ENCODE results near the gene PAK6.
A peak's percentile ranks its signal among the peaks of the same experiment; 100 is the strongest.

PAK6 gene

DNA sequence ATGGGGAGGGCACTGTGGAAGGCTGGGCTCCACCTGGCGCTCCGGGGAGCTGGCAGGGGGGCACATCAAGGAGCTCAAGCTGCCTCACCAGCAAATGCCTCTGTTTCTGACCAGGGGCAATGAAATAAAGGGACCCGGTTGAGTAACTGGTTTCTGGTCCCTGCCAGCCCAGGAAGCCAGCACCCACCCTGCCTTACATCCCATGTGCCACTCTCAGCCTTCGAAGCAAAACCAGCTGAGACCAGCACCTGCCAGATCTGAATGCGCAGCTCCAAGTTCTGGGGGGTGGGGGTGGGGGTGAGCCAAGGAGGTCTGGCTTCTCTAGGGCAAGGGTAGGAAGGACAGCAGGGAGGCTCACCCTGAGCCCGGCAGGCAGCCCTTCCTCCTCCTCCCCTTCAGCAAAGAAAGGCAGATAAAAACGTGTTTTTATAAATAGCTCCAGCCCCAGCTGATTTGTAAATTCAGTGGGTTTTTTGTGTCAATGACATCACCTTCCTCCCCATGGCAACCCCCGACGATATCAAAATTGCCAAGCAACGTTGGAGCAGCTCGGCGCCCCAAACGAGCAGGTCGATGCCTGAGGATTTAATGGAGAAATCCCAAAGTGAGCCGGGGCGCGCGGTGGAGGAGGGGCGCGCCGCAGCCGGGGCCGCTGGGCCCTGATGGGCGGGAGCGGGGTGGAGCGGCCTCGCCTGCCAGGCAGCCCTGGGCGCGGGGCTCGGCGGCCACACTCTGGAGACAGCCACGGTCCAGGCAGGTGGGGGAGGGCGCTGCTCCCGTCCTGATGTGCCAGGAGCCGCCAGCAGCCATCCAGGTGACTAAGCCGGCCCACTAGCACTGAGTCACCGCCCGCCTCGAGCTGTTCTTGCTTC lies at the start of gene PAK6:
TSS of gene PAK6 (plus strand) at position 532 of the 872 bp plus-strand sequence. CDS start 25,723 bp downstream, outside the sequence.
- DNase-seq = no peak

DNA sequence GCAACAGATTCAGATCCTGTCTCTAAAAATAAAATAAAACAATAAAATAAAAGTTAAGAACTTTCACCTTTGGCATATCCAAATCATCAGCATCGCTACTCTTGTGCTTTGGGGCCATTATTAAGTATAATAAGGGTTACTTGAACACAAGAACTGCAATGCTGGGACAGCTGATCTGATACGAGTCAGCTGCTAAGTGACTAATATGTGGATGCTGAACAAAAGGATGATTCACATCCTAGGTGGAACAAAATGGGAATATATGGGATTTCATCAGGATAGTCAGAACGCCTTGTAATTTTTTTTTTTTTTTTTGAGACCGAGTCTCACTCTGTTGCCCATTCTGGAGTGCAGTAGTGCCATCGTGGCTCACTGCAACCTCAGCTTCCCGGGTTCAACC lies 48.3 kb upstream of the PAK6 start:
- no peak for DNase-seq

DNA sequence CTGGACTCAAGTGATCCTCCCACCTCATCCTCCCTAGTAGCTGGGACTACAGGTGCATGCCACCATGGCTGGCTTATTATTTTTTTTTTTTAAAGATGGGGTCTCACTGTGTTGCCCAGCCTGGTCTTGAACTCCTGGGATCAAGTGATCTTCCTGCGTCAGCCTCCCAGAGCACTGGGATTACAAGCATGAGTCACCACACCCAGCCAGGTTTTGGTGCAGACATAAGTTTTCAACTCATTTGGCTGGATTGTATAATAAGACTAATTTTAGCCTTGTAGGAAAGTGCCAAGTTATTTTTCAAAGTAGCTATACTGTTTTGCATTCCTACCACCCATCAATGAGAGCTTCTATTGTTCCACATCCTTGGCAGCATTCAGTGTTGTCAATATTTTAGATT lies 45.9 kb upstream of the PAK6 start:
- DNase-seq = no peak

DNA sequence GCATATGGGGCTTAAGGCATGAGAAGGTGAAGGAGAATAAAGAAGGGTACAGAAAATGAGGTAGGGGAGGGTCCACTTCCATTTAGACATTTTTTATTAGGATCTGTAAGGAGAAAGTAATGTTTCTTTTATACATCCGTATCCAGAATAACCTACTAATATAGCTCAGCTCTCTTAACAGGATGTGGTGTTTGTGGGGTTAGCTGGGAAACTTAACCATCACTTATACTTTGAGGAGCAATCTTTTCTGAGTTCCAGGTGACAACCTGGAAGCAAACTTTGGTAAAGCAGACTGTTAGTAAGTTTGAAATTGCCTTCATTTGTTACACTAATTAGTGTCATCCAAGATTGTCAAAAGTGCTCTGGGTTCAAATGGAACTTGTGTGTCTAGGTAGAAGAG lies 41.4 kb upstream of the PAK6 start:
- no peak for DNase-seq

DNA sequence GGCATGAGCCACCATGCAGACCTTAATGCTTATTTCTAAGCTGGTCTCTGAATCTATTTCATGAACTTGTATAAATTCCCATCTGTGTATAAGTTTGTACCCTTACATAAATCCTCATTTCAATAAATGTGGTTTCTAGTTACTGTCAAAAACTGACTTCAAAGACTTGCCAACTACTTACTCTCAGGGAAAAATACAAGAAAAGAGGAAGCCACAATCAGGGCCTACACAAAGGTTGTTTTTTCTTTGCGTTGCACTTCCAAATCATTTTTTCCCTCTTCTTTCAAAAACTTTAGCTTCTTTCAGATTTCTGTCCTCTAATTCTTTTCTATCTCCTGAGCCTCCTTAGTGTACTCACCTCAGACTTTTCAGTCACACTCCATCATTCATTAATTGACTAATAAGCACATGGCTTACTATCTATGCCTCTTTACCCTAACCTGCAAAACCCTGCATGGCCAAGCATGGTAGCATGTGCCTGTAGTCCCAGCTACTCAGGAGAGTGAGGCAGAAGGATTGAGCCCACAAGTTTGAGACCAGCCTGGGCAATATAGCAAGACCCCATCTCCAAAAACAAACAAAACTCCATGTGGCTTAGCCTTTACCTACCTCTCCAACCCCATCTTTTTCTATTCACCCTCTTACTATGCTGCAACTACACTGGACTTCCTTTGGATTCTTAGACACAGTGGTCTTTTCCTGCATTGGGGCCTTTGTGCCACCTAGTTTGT lies 40.3 kb upstream of the PAK6 start:
- no peak for DNase-seq

DNA sequence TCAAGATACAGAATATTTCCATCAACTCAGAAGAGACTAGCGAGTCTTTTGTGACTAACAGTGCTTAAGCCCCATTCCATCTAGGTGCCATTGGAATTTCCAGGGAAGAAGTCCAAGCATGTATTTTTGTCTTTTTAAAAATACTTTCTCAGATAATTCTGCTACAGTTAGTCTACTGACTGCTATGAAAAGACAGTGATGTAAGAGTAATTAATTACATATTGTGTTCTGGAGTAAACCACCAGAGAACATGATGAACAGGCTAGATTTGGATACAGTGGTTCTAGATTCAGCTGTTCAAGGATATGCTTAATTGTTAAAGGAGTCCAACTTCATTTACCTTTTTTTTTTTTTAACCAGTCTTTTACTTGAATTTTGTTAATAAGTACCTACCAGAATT lies 34.8 kb upstream of the PAK6 start:
- DNase-seq = no peak

DNA sequence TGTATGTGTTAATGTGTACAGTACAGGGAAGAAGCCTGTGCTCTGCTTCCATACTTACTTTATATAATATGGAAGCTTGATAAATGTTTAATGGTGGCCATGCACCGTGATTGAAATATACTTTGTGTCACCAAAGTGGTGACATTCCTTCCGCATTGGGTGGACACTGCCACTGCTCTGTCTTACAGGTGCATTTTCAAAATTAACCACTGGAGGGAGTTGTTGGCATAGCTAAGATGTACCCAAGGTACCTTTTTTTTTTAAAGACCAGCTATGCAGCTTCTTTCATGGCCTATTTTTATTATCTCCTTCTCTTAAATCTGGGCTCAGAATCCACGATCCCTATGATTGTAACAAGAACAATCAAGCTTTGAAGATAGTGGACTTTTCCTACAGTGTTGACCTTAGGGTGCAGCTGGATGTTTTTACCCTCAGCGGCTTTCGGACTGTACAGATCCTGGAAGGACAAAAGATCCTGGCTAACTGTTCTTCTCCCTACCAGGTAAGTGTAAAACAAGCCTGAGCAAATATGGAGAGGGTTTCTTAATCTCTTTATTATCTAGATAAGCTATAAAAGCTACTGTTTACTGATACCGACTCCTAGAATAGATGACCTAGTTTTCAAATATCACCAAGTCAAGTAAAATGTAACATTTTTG lies 21.6 kb upstream of the PAK6 start:
- peak; percentile 53 for DNase-seq

DNA sequence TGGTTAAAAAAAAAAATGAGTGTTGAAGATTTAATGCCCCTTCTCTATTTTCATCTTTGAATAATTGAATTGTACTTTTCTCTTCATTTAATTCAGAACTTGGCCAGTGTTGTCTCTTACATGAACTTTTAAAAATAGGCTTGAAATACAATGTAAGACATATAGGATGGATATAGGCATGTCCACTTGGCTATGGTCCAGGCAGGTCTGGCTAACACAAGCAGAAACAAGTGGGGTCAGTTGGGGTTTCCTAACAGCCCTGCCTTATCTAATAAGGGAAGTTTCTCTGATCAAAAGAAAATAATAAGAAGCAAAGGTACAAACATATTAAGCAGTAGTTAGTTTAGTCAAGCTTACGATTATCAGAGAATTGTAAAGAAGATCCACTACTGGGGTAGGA lies 19.1 kb upstream of the PAK6 start:
- no peak for DNase-seq

DNA sequence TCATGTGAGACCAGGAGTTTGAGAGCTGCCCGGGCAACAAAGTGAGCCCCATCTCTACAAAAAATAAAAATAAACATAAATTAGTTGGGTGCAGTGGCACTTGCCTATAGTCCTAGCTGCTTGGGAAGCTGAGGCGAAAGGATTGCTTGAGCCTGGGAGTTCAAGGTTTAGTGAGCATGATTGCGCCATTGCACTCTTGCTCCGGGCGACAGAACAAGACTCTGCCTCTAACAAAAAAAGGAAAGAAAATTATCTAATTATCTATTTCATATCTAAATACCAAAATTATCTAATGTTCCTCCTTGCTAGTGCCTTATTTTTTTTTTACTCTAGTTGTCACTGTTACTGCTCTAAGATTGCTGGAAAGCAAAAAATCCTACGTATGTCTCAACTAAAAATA lies 16.7 kb upstream of the PAK6 start:
- no peak for DNase-seq

DNA sequence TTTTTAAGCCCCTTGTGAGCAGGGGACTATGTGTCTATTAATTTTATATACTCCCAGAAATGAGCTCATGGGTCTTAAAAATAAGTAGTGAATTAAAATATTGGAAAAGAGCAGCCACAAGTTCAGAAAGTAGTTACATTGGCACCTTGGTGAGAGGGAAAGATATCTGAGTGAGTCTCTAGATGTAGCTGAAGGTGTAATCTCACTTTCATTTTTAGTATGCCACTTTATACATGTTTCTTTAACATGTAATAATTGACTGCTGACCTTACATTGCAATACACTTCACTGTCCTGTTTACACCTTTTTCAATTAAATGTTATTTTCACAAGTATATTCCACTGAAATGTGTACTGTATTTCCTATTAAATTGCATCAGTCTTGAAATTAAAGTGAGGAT lies 12.1 kb upstream of the PAK6 start:
- DNase-seq = no peak

DNA sequence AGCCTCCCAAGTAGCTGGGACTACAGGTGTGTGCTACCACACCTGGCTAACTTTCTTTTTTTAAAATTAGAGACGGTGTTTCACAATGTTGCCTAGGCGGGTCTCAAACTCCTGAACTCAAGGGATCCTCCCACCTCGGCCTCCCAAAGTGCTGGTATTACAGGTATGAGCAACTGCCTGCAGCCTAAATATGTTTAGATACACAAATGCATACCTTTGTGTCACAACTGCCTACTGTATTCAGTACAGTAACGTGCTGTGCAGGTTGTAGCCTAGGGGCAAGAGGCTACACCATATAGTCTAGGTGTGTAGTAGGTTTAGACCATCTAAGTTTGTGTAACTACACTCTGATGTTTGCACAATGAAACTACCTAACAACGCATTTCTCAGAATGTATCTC lies 9.5 kb upstream of the PAK6 start:
- DNase-seq = no peak

DNA sequence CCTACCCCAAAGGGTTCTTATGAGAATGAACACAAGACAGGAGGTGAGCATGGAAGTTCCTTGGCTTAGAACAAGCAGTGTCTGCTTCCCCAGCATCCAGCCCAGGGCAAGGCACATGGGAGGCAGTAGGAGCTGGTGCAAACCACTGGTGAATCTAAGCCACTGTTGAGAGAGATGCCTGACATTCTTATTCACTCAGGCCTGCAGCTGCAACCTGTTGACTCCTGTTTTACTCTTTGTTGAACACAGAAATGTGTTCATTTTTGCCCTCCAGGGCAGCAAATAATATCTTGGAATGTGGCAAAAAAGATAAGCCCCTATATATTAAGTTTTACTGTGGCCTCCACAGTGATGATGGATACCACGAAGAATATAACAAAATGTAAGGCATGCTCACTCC lies 8.9 kb upstream of the PAK6 start:
- DNase-seq = no peak

DNA sequence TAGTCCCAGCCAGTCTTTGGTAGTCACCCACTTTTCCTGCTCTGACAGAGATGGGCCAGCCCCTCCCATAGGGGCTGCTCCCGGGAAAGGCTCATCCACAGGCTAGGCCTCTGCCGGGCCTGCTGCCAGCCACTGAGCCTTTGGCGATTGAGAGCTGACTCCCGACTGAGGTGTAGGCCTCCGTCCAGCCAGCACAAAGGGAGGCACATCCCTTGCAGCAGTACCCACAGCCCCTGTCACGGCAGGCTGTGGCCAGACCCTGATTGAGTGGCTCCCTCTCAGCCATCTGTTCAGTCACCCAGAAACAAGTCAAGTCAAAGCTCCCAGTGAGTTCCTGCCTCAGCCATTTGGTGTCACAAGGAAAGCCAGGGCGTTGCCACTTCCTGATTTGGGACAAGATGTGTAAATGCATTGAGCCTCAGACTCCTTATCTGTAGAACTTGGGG lies 6.2 kb upstream of the PAK6 start:
- no peak for DNase-seq

DNA sequence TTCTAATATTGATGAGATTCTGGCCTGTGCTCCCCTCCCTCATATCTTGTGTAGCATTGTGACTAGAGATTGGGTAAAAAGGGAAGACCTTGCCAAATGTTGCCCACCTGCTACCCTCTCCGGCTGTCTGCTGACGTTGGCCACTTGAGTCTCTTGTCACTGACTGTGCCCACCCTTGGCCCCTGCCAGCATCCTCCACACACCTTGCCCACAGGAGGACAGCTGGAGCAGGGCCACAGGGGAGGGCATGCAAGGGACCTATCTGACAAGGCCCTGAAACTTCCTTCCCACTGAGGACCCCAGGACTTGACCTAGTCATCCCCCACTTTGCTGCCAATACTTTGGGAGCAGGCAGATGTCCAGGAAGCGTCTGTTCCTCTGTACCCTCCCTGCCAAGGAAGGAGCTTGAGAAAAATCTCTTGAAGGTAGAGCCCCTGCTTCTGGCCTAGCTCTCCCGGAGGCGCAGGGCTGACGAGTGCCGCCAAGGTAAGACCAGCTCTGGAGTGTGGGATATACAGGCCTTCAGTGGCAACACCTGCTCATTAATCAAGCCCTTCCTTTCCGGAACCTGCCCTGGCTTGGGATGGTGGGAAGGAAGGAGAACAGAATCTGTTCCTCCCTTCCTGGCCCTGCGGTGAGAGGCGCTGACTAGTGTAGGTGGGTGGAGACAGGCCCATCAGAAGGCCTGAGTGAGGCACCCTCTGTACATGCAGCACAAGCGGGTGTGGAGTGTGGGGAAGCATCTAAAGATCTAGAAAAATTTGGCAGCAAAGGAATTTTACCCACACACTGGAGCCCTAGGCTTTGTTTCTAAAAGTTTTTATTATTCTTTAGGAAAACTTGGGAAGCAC lies 4.9 kb upstream of the PAK6 start:
- no peak for DNase-seq

DNA sequence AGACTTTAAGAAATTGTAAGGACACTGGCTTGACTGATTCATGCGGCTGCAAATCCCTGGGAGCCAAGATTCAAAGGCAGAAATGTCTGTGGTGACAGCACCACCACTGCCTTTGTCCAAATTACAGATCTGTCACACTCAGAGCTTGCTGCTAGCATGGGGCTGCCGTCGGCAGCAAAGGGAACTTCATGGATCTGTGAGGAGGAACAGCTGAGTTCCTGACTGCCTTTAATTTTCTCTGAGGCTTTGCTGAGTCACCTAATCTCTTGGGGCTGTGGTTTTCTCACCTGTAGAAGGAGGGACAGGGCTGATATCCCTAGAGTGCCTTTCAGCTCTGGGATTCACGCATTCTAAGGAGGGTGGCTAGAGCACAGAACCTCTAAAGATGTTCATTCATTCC lies 4.1 kb upstream of the PAK6 start:
- no peak for DNase-seq

DNA sequence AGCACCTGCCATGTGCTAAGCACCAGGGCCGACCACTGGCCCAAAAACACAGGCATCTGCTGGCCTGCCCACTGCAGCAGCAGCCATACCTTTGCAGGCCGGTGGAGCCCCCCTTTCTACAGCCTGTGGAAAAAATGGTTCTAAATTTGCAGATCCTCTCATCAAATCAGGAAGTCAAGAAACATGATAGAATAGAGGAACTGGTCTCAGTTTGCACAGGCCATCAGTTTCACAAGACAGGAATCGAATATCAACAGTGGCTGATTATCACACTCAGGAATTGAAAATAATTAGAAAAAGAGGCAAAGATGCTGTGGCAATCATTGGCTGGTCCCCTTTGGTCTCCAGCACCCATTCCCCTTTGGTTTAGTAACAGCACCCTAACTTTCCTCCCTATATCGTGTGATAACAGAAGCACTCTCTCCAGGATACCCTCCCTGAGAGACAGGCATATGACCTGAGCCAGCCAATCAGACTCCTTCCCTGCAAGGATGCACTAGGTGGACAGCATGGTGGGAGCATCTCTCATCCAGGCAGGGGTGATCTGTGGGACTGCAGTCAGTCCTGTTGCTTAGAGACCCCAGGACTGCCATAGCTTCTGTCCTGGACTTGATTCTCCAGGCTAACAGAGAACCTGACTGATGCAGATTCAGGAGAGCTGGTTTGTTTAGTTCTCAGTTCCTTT lies 3.5 kb upstream of the PAK6 start:
- no peak for DNase-seq

DNA sequence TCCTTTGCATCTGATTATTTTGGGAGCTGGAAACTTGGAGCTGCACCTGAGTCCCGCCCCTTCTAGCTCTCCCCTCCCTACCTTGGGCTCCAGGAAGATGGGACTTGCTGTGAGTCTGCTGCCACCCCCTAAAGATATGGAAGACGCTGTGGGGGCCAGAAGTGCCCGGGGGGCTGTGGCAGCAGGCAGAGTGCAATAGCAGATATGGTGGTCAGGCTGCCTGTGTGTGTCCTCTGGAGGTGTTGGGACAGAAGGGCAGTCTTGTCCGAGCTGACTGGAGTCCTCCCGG lies 485 bp downstream of the PAK6 start:
- DNase-seq = no peak

DNA sequence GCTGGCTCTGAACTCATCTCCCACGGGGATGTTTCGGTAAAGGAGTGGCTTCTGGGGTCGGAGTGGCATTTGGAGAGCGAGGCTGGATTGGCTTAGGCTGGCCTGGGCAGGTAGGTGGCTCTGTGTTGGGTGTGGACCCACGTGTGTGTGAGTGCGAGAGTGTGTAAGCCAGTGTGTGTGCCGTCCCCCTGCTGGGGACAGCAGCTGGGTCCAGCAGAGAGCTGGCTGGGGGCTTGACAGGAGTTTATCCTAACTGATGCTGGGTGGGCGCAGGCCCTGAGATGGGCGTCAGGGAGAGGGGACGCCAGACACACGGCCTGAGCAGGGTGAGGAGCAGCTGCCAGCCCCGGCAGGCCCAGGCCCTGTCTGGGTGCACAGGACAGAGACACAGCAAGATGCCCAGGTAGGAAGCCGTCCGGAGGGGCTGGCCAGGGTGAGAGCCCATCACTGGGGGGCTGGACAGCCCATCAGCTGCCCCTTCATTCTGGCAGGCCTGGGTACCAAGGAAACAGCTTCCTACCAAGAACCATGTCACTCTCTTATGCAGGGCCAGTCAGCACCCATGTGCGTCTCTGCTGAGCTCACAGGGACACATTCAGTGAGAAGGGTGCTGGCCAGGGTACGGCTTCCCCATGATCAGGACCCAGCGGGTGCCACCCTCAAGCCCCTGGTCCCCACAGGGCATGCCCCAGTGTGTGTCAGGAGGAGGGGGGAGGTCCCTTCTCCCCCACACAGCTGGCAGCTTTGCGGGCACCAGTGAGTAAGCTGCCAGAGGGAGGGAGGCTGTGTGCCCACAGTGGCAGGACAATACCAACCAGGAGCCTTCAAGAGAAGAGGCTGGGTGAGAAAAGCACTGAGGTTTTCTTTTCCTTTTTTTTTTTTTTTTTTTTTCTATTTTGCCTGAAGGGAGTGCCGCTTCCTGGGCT lies 1.1 kb downstream of the PAK6 start:
- DNase-seq = no peak

DNA sequence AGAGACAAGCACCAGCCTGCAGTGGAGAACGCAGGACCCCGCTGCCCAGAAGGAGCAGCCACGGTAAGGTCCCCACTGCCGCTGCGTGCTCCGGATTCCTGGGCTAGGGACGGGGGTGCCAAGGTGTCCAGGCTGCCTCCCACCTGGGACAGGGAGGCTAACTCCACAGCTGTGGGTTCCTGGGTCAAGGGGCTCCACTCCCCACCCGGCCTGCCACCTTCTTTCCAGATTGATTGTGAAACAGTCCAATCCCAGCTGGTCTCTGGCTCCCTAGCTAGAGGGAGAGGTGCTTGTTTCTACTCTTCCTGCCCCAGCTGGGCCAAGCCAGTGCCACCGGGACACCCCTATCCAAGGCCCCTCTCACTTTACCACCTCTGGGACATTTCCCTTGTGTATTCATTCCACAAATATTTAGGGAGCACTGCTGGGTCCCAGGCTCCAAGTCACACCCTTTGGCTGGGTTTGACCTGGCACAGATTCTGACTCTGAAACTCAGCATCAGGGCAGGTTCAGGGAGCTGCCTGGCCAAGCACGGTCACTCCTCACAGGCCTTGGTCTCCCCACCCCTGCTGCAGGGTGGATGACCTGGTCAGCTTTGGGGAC lies 1.9 kb downstream of the PAK6 start:
- DNase-seq = no peak

DNA sequence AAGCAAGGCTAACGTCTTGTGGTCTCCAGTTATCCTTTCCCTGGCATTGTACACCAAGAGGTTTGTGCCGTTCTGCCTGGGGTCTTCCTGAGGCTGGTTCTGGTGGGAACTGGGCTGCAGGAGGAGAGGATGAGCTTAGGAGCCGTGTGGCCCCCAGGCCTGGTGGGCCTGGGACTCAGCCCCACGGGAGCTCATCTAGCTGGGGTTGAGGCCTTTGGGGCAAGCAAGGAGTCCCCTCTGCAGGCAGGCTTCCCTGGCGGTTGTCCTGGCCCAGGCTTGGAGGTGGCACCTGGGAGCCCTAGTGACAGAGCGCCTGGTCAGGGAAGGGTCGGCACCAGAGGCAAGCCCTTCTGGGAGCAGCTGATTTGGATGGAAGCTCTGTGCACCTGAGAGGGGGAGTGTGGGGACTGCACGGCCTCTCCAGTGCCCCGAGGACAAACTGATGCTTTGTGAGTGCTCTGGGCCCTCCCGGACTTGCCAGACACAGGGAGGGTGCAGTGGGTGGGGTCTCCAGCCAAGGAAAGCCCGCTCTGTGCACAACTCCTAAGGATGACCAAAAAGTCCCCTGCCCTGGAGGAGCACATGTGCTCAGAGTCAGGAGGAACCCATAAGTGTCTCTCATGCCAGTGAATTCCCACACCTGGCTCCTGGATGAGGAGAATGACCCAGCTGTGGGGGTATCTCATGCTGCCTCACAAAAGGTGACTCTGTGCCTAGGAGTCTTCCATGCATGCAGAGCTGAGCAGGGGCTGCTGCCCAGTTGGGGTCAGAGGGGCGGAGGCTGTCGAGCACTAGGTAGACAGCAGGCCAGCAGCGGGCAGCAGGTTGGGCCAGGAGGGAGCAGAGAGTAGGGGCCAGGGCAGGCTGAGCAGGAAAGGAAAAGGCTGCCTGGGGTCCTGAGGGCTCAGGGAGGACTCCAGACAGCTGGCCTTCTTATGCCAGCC lies 2.7 kb downstream of the PAK6 start:
- no peak for DNase-seq
